WI38 (cell line): ENCODE results near the gene AFTPH.
"Not testable (repeated sequence)": the region's sequence is repeated elsewhere in the genome, so short reads cannot be mapped to it uniquely, and the experiment has no call there.

Experiments used
- H3K4me3 ChIP-seq: 2 replicates; pipeline ENCODE4 v1.5.1; 2011; ENCODE audit warnings: low read depth, mild to moderate bottlenecking, control low read depth, low read length
- TF ChIP-seq, protein P1 (sequence below): IDR thresholded peaks from 2 replicates; pipeline ENCODE4 v1.5.1; 2012; ENCODE audit warnings: low read depth, mild to moderate bottlenecking, control low read depth, low read length

Gene AFTPH

GRCh38 chr2:64516651-64517510 lies 7.2 kb upstream of the AFTPH start:
- TF ChIP-seq, protein P1, sequence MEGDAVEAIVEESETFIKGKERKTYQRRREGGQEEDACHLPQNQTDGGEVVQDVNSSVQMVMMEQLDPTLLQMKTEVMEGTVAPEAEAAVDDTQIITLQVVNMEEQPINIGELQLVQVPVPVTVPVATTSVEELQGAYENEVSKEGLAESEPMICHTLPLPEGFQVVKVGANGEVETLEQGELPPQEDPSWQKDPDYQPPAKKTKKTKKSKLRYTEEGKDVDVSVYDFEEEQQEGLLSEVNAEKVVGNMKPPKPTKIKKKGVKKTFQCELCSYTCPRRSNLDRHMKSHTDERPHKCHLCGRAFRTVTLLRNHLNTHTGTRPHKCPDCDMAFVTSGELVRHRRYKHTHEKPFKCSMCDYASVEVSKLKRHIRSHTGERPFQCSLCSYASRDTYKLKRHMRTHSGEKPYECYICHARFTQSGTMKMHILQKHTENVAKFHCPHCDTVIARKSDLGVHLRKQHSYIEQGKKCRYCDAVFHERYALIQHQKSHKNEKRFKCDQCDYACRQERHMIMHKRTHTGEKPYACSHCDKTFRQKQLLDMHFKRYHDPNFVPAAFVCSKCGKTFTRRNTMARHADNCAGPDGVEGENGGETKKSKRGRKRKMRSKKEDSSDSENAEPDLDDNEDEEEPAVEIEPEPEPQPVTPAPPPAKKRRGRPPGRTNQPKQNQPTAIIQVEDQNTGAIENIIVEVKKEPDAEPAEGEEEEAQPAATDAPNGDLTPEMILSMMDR = no peak

GRCh38 chr2:64517511-64517884 lies 6.6 kb upstream of the AFTPH start:
- TF ChIP-seq, protein P1 = no peak
- no peak overlapping the region for H3K4me3 ChIP-seq

More at GRCh38 chr2:64516651-64517510, 7.2 kb upstream of the AFTPH start:
- no peak overlapping the region for H3K4me3 ChIP-seq

- H3K4me3 ChIP-seq = peak overlapping the region; percentile 87
- TF ChIP-seq, protein P1 = peak; percentile 56; the same call in 1 of the 2 replicates
These were observed 1.2 kb upstream of the AFTPH start for GRCh38 chr2:64522843-64523428.

DNA sequence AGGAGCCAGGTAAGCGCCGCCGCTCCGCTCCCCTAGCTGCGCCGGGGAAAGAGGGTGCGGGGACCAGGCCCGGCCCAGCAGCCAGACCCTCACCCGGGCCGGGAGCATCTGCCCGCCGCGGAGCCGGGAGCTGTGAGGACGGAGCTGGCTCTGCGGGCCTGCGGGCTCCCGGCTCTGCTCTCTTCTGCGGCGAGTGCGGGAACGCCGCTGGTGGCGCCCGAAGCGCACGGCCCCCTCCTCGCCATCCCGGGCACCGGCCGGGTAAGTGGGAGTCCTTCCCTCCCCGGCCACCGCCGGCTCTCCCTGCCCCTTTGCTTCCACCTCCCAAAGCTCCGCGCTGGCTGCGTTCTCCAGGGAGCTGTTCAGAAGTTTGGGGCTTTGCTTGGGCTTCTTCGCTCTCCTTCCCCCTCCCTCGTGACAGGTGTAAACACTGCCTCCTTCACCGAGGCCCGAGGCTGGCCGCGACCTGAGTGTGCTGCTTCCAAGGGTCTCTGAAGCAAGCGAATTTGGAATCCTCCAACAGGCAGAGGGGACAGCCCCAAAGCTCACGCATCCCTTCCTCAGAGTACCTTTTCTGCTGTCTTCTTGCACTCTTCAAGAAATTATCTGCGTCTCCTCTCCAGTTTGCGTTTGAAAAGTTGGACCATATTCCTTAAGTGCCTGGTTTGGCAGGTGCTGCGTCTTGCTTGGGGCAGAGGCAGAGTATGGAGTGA lies 632 bp downstream of the AFTPH start:
- TF ChIP-seq, protein P1 = no peak

DNA sequence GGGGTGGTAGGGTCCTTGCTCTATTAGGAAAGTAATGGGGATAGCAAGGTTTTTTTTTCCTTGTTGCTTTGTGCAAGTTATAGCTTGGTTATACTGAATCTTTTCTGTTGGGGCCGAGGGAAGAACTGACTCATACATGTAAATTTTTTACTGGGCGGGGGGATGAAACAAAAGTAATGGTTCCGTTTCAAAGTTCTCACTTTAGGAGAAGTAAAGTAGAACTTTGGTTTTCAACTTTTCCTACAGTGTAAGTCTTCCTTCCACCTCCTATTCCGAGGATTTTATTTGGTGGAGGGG lies 1.1 kb downstream of the AFTPH start:
- TF ChIP-seq, protein P1 = no peak
- peak overlapping the region; percentile 87 for H3K4me3 ChIP-seq

More for the DNA sequence above, 632 bp downstream of the AFTPH start:
- H3K4me3 ChIP-seq = peak overlapping the region; percentile 87

- no peak overlapping the region for H3K4me3 ChIP-seq
These were observed 1.9 kb downstream of the AFTPH start for GRCh38 chr2:64526034-64526433.

GRCh38 chr2:64530946-64531345 lies 6.8 kb downstream of the AFTPH start:
- not testable (repeated sequence) for H3K4me3 ChIP-seq

More at GRCh38 chr2:64526034-64526433, 1.9 kb downstream of the AFTPH start:
- TF ChIP-seq, protein P1 = no peak
